OCI-LY3 (cell line): ENCODE measurements around the gene SLC25A23.

Experiments
- CTCF ChIP-seq: fragments of 200-600, 300-600 bp; sonication (generic); IDR thresholded peaks from 2 replicates; pipeline ENCODE4 v1.5.1; 2014; ENCODE audit warnings: antibody characterized with exemption, low read length, low read depth
- EZH2phosphoT487 ChIP-seq: fragments of 200-600 bp; shearing (Covaris generic); IDR thresholded peaks from 2 replicates; pipeline ENCODE4 v1.6.1; 2018; ENCODE audit warnings: antibody characterized with exemption, mixed run types, low read depth

GRCh38 chr19:6406401-6406800 lies 53.2 kb downstream of the SLC25A23 start:
- TF ChIP-seq CTCF (no peak), EZH2phosphoT487 (no peak)
